ENCODE measurements around the gene PAPOLG. TPM values are rescaled to one million over a fixed set of nuclear protein-coding genes. Genes with fewer than 3 reads are reported as not detected.

Gene PAPOLG
- total and polyA plus RNA-seq, 2 donors (not counting 1 experiment from before 2014, with no cell fraction given) = 9.4 to 27.5 TPM

DNA sequence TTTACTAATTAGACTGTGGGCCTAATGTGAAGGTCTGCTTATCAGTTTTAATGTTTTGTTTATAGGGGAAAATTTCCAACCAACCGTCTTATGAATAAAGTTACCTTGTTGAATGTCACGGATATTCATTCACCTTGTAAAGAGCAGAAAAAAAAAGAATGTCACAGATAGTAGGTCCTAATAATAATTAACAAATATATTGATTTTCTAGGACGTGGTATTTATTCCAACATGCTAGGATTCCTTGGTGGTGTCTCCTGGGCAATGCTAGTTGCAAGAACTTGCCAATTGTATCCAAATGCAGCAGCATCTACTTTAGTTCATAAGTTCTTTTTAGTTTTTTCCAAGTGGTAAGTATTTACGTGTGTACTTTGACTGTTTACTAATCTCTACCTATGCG is 23.4 kb downstream of the PAPOLG start:
- H3K27me3 Mint-ChIP-seq = no peaks in the 10 kb centered on the region
- Histone ChIP-seq H3K36me3 (replicated peaks in 1 of 2; ENCODE audit: control extremely low read depth in 1 of 2, control insufficient read depth in 1 of 2, extremely low read depth in 1 of 2, insufficient read depth in 2 of 2, low read length in 1 of 2) (peaks cover 18 to 66% of the 10 kb centered on the region in 2 experiments), H3K4me1 (ENCODE audit: control insufficient read depth in 2 of 2, insufficient read depth in 2 of 2, low read length in 2 of 2) (no peaks in the 10 kb centered on the region), H3K9me3 (ENCODE audit: control extremely low read depth in 1 of 3, control insufficient read depth in 2 of 3, insufficient read depth in 1 of 3, low read length in 2 of 3) (no peaks in the 10 kb centered on the region), H2AFZ (ENCODE audit: insufficient read depth, low read depth, low read length, poor library complexity, severe bottlenecking) (no peak overlapping the region), H3K27ac (ENCODE audit: low read length in 2 of 2) (no peak overlapping the region), H3K27me3 (replicated peaks in 1 of 4; ENCODE audit: control extremely low read depth in 1 of 4, control insufficient read depth in 3 of 4, insufficient read depth in 4 of 4, low read length in 3 of 4) (no peaks in the 10 kb centered on the region), H3K9ac (ENCODE audit: low read length) (no peak overlapping the region), H3K79me2 (ENCODE audit: control insufficient read depth, insufficient read depth, low read length) (no peaks in the 10 kb centered on the region), H4K20me1 (ENCODE audit: control insufficient read depth, insufficient read depth, low read length, poor library complexity, severe bottlenecking) (no peaks in the 10 kb centered on the region), H3K4me2 (replicated peaks; ENCODE audit: low read depth, low read length, poor library complexity, severe bottlenecking) (no peak overlapping the region), H3K4me3 (ENCODE audit: control extremely low read depth in 1 of 5, extremely low read depth in 1 of 5, insufficient read depth in 1 of 5, low read depth in 2 of 5, low read length in 4 of 5) (no peak overlapping the region)
- no peak for DNase-seq
- WGBS (ENCODE audit: insufficient coverage) = no CpG with 5 or more reads among the region's 5 CpGs
- TF ChIP-seq, protein P1, sequence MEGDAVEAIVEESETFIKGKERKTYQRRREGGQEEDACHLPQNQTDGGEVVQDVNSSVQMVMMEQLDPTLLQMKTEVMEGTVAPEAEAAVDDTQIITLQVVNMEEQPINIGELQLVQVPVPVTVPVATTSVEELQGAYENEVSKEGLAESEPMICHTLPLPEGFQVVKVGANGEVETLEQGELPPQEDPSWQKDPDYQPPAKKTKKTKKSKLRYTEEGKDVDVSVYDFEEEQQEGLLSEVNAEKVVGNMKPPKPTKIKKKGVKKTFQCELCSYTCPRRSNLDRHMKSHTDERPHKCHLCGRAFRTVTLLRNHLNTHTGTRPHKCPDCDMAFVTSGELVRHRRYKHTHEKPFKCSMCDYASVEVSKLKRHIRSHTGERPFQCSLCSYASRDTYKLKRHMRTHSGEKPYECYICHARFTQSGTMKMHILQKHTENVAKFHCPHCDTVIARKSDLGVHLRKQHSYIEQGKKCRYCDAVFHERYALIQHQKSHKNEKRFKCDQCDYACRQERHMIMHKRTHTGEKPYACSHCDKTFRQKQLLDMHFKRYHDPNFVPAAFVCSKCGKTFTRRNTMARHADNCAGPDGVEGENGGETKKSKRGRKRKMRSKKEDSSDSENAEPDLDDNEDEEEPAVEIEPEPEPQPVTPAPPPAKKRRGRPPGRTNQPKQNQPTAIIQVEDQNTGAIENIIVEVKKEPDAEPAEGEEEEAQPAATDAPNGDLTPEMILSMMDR (IDR thresholded peaks at IDR 0.05) = no peak
- TF ChIP-seq EZH2 (IDR thresholded peaks at IDR 0.05; ENCODE audit: borderline replicate concordance, insufficient read depth, low read depth, low read length, poor library complexity, severe bottlenecking) = no peak
- intact Hi-C loops (cut with micrococcal nuclease) = no loop called here
- no peak for ATAC-seq (ENCODE audit: low read depth)
- no peaks in the 10 kb centered on the region for H3K4me1 Mint-ChIP-seq
- POLR2A ChIA-PET = no interaction called here
- H3K27ac Mint-ChIP-seq = no peak overlapping the region
- H3K9me3 Mint-ChIP-seq (ENCODE audit: insufficient read depth) = no peaks in the 10 kb centered on the region
- CTCF ChIA-PET = interaction anchor here (0.7 to 0.8 kb wide), 2 partner anchors 14 to 218 kb away, joined by 3 read pairs; no protein-coding TSS in a partner anchor
- no peak overlapping the region for H3K4me3 Mint-ChIP-seq

DNA sequence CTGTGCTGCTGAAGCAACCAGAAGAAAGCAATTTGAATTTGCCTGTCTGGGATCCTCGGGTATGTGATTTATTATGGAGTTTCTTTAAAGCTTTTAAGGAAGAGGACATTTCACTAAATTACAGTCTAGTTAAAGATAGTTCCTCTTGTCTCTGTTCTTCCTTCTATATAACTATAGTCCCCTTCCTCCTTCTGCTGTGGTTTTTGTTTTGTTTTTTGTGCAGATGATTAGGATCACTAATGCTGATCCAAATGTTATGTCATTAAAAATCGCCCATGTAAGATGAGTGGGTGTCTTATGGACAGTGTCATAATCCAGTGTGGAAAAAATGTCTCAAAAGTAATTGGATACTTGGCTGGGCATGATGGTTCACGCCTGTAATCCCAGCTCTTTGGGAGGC is 24.7 kb downstream of the PAPOLG start:
- POLR2A ChIA-PET = no interaction called here

More for the DNA sequence above, 24.7 kb downstream of the PAPOLG start:
- Histone ChIP-seq H3K36me3 (replicated peaks in 1 of 2; ENCODE audit: control extremely low read depth in 1 of 2, control insufficient read depth in 1 of 2, extremely low read depth in 1 of 2, insufficient read depth in 2 of 2, low read length in 1 of 2) (peaks cover 19 to 62% of the 10 kb centered on the region in 2 experiments), H3K79me2 (ENCODE audit: control insufficient read depth, insufficient read depth, low read length) (peaks cover 3% of the 10 kb centered on the region), H2AFZ (ENCODE audit: insufficient read depth, low read depth, low read length, poor library complexity, severe bottlenecking) (no peak overlapping the region), H3K4me3 (ENCODE audit: control extremely low read depth in 1 of 5, extremely low read depth in 1 of 5, insufficient read depth in 1 of 5, low read depth in 2 of 5, low read length in 4 of 5) (no peak overlapping the region), H3K9me3 (ENCODE audit: control extremely low read depth in 1 of 3, control insufficient read depth in 2 of 3, insufficient read depth in 1 of 3, low read length in 2 of 3) (no peaks in the 10 kb centered on the region), H4K20me1 (ENCODE audit: control insufficient read depth, insufficient read depth, low read length, poor library complexity, severe bottlenecking) (no peaks in the 10 kb centered on the region), H3K27me3 (replicated peaks in 1 of 4; ENCODE audit: control extremely low read depth in 1 of 4, control insufficient read depth in 3 of 4, insufficient read depth in 4 of 4, low read length in 3 of 4) (no peaks in the 10 kb centered on the region), H3K4me1 (ENCODE audit: control insufficient read depth in 2 of 2, insufficient read depth in 2 of 2, low read length in 2 of 2) (no peaks in the 10 kb centered on the region), H3K4me2 (replicated peaks; ENCODE audit: low read depth, low read length, poor library complexity, severe bottlenecking) (no peak overlapping the region), H3K9ac (ENCODE audit: low read length) (no peak overlapping the region), H3K27ac (ENCODE audit: low read length in 2 of 2) (no peak overlapping the region)
- 89% methylated on average over 1 of the region's 3 CpGs for WGBS (ENCODE audit: insufficient coverage)
- ATAC-seq (ENCODE audit: low read depth) (no peak), DNase-seq (no peak)
- TF ChIP-seq, protein P1 (IDR thresholded peaks at IDR 0.05) = no peak
- no peak for TF ChIP-seq EZH2 (IDR thresholded peaks at IDR 0.05; ENCODE audit: borderline replicate concordance, insufficient read depth, low read depth, low read length, poor library complexity, severe bottlenecking)
- Mint-ChIP-seq H3K9me3 (ENCODE audit: insufficient read depth) (no peaks in the 10 kb centered on the region), H3K27me3 (no peaks in the 10 kb centered on the region), H3K4me3 (no peak overlapping the region), H3K4me1 (no peaks in the 10 kb centered on the region), H3K27ac (no peak overlapping the region)
- CTCF ChIA-PET = interaction anchor here (0.5 to 1.4 kb wide), 2 partner anchors 58 to 218 kb away, joined by 3 to 4 read pairs; no protein-coding TSS in a partner anchor
- intact Hi-C loops (cut with micrococcal nuclease) = no loop called here

Data from B cell (primary cell).